AML-193 (cell line): ENCODE data around the gene THSD7A.
"Not testable (repeated sequence)": the region's sequence is repeated elsewhere in the genome, so short reads cannot be mapped to it uniquely, and the experiment has no call there.

ENCODE experiments used
- DNase-seq, 2 experiments: peaks; one replicate each; lab custom pipeline; 2025; lab: John Stamatoyannopoulos, UW

THSD7A gene

GRCh38 chr7:11587048-11587447 is 244.9 kb downstream of the THSD7A start:
- DNase-seq = no peak

- no peak for DNase-seq
Observed at GRCh38 chr7:11584406-11585031, 247.5 kb downstream of the THSD7A start.

- DNase-seq = no peak
Observed at GRCh38 chr7:11579141-11579540, 252.9 kb downstream of the THSD7A start.

GRCh38 chr7:11576310-11576709 is 255.7 kb downstream of the THSD7A start:
- DNase-seq = no peak

- no peak for DNase-seq
Observed at GRCh38 chr7:11573128-11573750, 258.8 kb downstream of the THSD7A start.

- DNase-seq = no peak
Observed at GRCh38 chr7:11570922-11571550, 261.0 kb downstream of the THSD7A start.

GRCh38 chr7:11570205-11570604 is 261.8 kb downstream of the THSD7A start:
- no peak for DNase-seq

- DNase-seq = no peak
Observed at GRCh38 chr7:11567571-11567970, 264.4 kb downstream of the THSD7A start.

- DNase-seq = peak; percentile 81 to 85
Observed at GRCh38 chr7:11557627-11558026, 274.4 kb downstream of the THSD7A start.

GRCh38 chr7:11552676-11553296 is 279.2 kb downstream of the THSD7A start:
- no peak for DNase-seq

GRCh38 chr7:11551470-11551869 is 280.5 kb downstream of the THSD7A start:
- DNase-seq = no peak

GRCh38 chr7:11548532-11548931 is 283.5 kb downstream of the THSD7A start:
- no peak for DNase-seq

- no peak for DNase-seq
Observed at GRCh38 chr7:11541330-11541729, 290.7 kb downstream of the THSD7A start.

GRCh38 chr7:11540271-11540761 is 291.7 kb downstream of the THSD7A start:
- DNase-seq = no peak

- peak; percentile 5 for DNase-seq
Observed at GRCh38 chr7:11539853-11540252, 292.1 kb downstream of the THSD7A start.

- DNase-seq = no peak
Observed at GRCh38 chr7:11538751-11539299, 293.2 kb downstream of the THSD7A start.

GRCh38 chr7:11533229-11533820 is 298.7 kb downstream of the THSD7A start:
- DNase-seq = no peak

- DNase-seq = no peak
Observed at GRCh38 chr7:11529382-11529781, 302.6 kb downstream of the THSD7A start.

- no peak for DNase-seq
Observed at GRCh38 chr7:11527707-11528106, 304.3 kb downstream of the THSD7A start.

- DNase-seq = no peak
Observed at GRCh38 chr7:11524476-11525397, 307.3 kb downstream of the THSD7A start.

- not testable (repeated sequence) for DNase-seq
Observed at GRCh38 chr7:11521964-11522499, 310.0 kb downstream of the THSD7A start.
